GM12878 (cell line): Measurements from ENCODE around the gene RAB25. TPM values are rescaled to one million over a fixed set of nuclear protein-coding genes. Genes with fewer than 3 reads are reported as not detected.

Experiments
- ATAC-seq: fragments of 200-7000 bp; cut with Tn5 transposase; 3 replicates; pipeline ENCODE4 v1.9.1; 2020; ENCODE audit warnings: mild to moderate bottlenecking, moderate library complexity
- BruUV-seq: library from RNA; stranded (reverse); fragments of 400-500 nt; replicated peaks from 2 replicates; lab custom pipeline; 2021; lab: Mats Ljungman, UMichigan
- CTCF ChIA-PET: fragments of 300-600 bp; sonication (Branson Sonifier 250); formaldehyde crosslinking; extraction: SDS; loops from one replicate; lab custom pipeline; 2021; ENCODE audit warnings: inconsistent platforms; lab: Yijun Ruan, JAX
- POLR2A ChIA-PET: fragments of 350-600 bp; formaldehyde crosslinking; extraction: SDS; loops from one replicate; lab custom pipeline; 2021; ENCODE audit warnings: inconsistent platforms; lab: Charles Lee
- RAD21 ChIA-PET: fragments of 300-600 bp; sonication (Branson Sonifier 250); formaldehyde crosslinking; loops from one replicate; lab custom pipeline; 2023; ENCODE audit warnings: antibody characterized with exemption; ENCODE audit not compliant: unreplicated experiment; lab: Charles Lee
- SMC1A ChIA-PET: fragments of 300-600 bp; sonication (Branson Sonifier 250); formaldehyde crosslinking; loops from one replicate; lab custom pipeline; 2023; ENCODE audit not compliant: unreplicated experiment, uncharacterized antibody; lab: Charles Lee
- DNase-seq: peaks from one replicate; pipeline ENCODE4 v3.0.0-alpha.2; 2011; ENCODE audit warnings: low read depth, low spot score
- FAIRE-seq: peaks from 3 replicates; lab custom pipeline; 2011; peaks lifted over from hg19 to GRCh38; lab: Jason Lieb, UNC
- H2AFZ ChIP-seq: 2 replicates; pipeline ENCODE4 v1.6.0; 2011; ENCODE audit warnings: low read depth, low read length, control low read depth; ENCODE audit not compliant: control insufficient read depth
- H3K27ac ChIP-seq: 2 replicates; pipeline ENCODE4 v1.5.1; 2011; ENCODE audit warnings: control low read depth; ENCODE audit not compliant: control insufficient read depth, insufficient read depth
- H3K27me3 ChIP-seq, 2 experiments: replicated peaks in 1 of 2; 2 replicates each; pipeline versions ENCODE4 v1.6.0 to v1.6.1; 2011; ENCODE audit warnings: low read length in 1 of 2; ENCODE audit not compliant: control insufficient read depth in 2 of 2, insufficient read depth in 2 of 2
- H3K36me3 ChIP-seq, 2 experiments: 2 replicates each; pipeline ENCODE4 v1.5.1; 2011; ENCODE audit warnings: low read length in 1 of 2; ENCODE audit not compliant: control insufficient read depth in 2 of 2, insufficient read depth in 2 of 2
- H3K4me1 ChIP-seq: 2 replicates; pipeline ENCODE4 v1.6.1; 2011; ENCODE audit warnings: mild to moderate bottlenecking, low read length, moderate library complexity, mixed read lengths; ENCODE audit not compliant: control insufficient read depth, insufficient read depth
- H3K4me2 ChIP-seq: 2 replicates; pipeline ENCODE4 v1.6.0; 2011; ENCODE audit warnings: control low read depth; ENCODE audit not compliant: control insufficient read depth, insufficient read depth
- H3K4me3 ChIP-seq: fragments of 200-600 bp; sonication (generic); 2 replicates; pipeline ENCODE4 v1.5.1; 2016
- H3K79me2 ChIP-seq: 2 replicates; pipeline ENCODE4 v1.6.0; 2011; ENCODE audit warnings: low read length; ENCODE audit not compliant: control insufficient read depth, insufficient read depth
- H3K9ac ChIP-seq: 2 replicates; pipeline ENCODE4 v1.8.0; 2011; ENCODE audit warnings: low read length, control low read depth, mixed read lengths; ENCODE audit not compliant: control insufficient read depth, insufficient read depth
- H3K9me3 ChIP-seq: replicated peaks from 3 replicates; pipeline ENCODE4 v1.5.1; 2011; ENCODE audit warnings: mild to moderate bottlenecking, low read length; ENCODE audit not compliant: control insufficient read depth, insufficient read depth
- H4K20me1 ChIP-seq: 2 replicates; pipeline ENCODE4 v1.6.0; 2011; ENCODE audit not compliant: control insufficient read depth, insufficient read depth
- ASH2L ChIP-seq: fragments of 300-600, 200-600 bp; sonication (generic); IDR thresholded peaks from 2 replicates; pipeline ENCODE4 v1.6.1; 2017; ENCODE audit warnings: low read depth, mild to moderate bottlenecking, borderline replicate concordance
- PML ChIP-seq: IDR thresholded peaks from 2 replicates; pipeline ENCODE4 v1.6.1; 2012; ENCODE audit warnings: low read length, inconsistent platforms
- POU2F2 ChIP-seq: IDR thresholded peaks from 3 replicates; pipeline ENCODE4 v1.6.1; 2011; ENCODE audit warnings: low read depth, mild to moderate bottlenecking, low read length, borderline replicate concordance
- RAD51 ChIP-seq: fragments of 450-650 bp; IDR thresholded peaks from 2 replicates; pipeline ENCODE4 v1.6.1; 2016; ENCODE audit warnings: moderate library complexity, mild to moderate bottlenecking, inconsistent platforms
- STAT3 ChIP-seq: IDR thresholded peaks from 2 replicates; pipeline ENCODE4 v1.6.1; 2011; ENCODE audit warnings: low read depth, low read length, improper control_type of control experiment
- TBL1XR1 ChIP-seq: IDR thresholded peaks from 2 replicates; pipeline ENCODE4 v1.6.1; 2012; ENCODE audit warnings: low read depth, low read length, improper control_type of control experiment
- WGBS: methylation state at CpG from one replicate; pipeline ENCODE4 v1.1.6; 2016; ENCODE audit warnings: low lambda C conversion rate; ENCODE audit not compliant: insufficient replicate concordance, insufficient coverage; ENCODE audit errors: missing lambda C conversion rate; 5-methylcytosine and 5-hydroxymethylcytosine counted together
- in situ Hi-C: fragments of 300-500 bp; cut with MboI; formaldehyde crosslinking; loops from 9 replicates; pipeline ENCODE4 v1.14.3; 2018; ENCODE audit warnings: mixed read lengths
- intact Hi-C: fragments of 100-400 bp; cut with micrococcal nuclease; formaldehyde crosslinking; loops from one replicate; pipeline ENCODE4 v1.14.2; 2022; ENCODE audit not compliant: unreplicated experiment
- polyA plus RNA-seq, 11 experiments: library from polyadenylated mRNA; depleted of rRNA in 4 of 11; unstranded in 6 of 11; stranded (reverse) in 5 of 11; fragments of >200 nt; fragmentation: Nextera tagmentation in 4 of 11; fragmentation: Illumina TruSeq in 1 of 11; extraction: Ambion mirVana in 4 of 11; extraction: Trizol in 1 of 11; gene quantifications; 1 replicate in 1 of 11; 2 replicates in 10 of 11; pipeline versions ENCODE4 v1.2.1 to v1.2.3, GENCODE V29; 2011 to 2016; ENCODE audit warnings: inconsistent platforms in 2 of 11, missing spikeins in 2 of 11, low read depth in 1 of 11
- total RNA-seq, 4 experiments: library from RNA; depleted of rRNA in 3 of 4; stranded (reverse); fragments of >200 nt in 3 of 4; fragmentation: Illumina TruSeq in 1 of 4; extraction: Trizol in 1 of 4; gene quantifications; 2 replicates each; pipeline versions ENCODE4 v1.2.1 to v1.2.3, GENCODE V29; 2013 to 2021
- TF ChIP-seq, protein P1 (sequence below): fragments of 450-650 bp; IDR thresholded peaks from 2 replicates; pipeline ENCODE4 v1.6.1; 2017; ENCODE audit warnings: borderline replicate concordance

Gene RAB25
- total and polyA plus RNA-seq, 10 of the 15 experiments (the other 5 are each of a cell fraction or from before 2014, with no cell fraction given): 0.16 to 0.36 (median 0.22) TPM; not detected in 7

DNA sequence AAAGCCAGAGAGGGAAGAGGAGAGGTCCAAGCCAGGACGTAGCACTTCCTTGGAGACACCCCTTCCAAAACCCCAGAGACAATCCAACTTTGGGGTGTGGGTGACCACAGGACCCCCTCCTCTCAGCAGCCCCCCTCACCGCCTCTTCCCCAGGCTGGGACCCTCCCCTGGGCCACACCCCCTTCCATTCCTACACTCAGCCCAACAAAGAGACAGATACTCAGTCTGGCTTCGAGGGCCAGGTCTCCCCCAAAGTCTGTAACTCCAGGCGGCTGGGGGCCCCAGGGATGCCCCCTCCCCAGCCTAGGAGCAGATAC is 19.9 kb downstream of the RAB25 start:
- Histone ChIP-seq H3K79me2 (peaks cover 2% of the 10 kb centered on the region; the same call in 1 of the 2 replicates), H3K4me1 (peaks cover 9% of the 10 kb centered on the region), H3K9me3 (no peaks in the 10 kb centered on the region; the same call in 2 of the 3 replicates), H3K36me3 (no peaks in the 10 kb centered on the region), H3K27ac (no peak overlapping the region), H3K9ac (no peak overlapping the region), H3K4me3 (no peak overlapping the region), H4K20me1 (no peaks in the 10 kb centered on the region), H3K27me3 (peaks cover 0 to 2% of the 10 kb centered on the region in 2 experiments; a peak in 1 of 4 replicates), H3K4me2 (no peak overlapping the region), H2AFZ (no peak overlapping the region)
- BruUV-seq: no TSS peak
- TF ChIP-seq, protein P1, sequence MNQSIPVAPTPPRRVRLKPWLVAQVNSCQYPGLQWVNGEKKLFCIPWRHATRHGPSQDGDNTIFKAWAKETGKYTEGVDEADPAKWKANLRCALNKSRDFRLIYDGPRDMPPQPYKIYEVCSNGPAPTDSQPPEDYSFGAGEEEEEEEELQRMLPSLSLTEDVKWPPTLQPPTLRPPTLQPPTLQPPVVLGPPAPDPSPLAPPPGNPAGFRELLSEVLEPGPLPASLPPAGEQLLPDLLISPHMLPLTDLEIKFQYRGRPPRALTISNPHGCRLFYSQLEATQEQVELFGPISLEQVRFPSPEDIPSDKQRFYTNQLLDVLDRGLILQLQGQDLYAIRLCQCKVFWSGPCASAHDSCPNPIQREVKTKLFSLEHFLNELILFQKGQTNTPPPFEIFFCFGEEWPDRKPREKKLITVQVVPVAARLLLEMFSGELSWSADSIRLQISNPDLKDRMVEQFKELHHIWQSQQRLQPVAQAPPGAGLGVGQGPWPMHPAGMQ: no peak
- TF ChIP-seq TBL1XR1 (no peak), STAT3 (no peak), PML (no peak), POU2F2 (no peak), ASH2L (no peak), RAD51 (no peak)
- ChIA-PET POLR2A (no interaction called here), RAD21 (no interaction called here), SMC1A (no interaction called here), CTCF (interaction anchor here (0.7 kb wide), 1 partner anchor 118 kb away, joined by 3 read pairs; no protein-coding TSS in a partner anchor)
- DNase-seq: no peak
- in situ Hi-C loops (no loop called here), intact Hi-C loops (no loop called here)
- FAIRE-seq: no peak
- no peak for ATAC-seq
- 63% methylated on average over 4 of the region's 4 CpGs for WGBS
